ENCODE data around the gene BBX.

DNA sequence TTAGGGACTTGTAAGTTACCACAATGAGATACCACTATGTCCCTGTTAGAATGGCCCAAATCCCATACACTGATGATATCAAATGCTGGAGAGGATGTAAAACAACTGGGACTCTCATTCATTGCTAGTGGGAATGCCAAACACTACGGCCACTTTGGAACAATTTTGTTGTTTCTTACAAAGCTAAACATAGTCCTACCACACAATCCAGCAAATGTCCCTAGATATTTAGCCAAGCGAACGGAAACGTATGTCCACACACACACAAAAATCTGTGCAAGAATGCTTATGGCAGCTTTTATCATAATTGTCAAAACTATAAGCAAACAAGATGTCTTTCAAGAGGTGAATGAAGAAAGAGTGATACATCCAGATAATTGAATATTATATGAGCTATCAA is 296.9 kb downstream of the BBX start:
- TF ChIP-seq POLR2A (IDR thresholded peaks at IDR 0.05; ENCODE audit: low read length) = no peak
- no peak for TF ChIP-seq GATA1 (IDR thresholded peaks at IDR 0.05; ENCODE audit: low read depth, low read length)
